Neural cell (in vitro differentiated cells): Measurements from ENCODE around the gene NCKAP5. TPM values are rescaled to one million over a fixed set of nuclear protein-coding genes. Genes with fewer than 3 reads are reported as not detected.

Experiments
- H2AFZ ChIP-seq: fragments of 200-600, 300-800 bp; sonication (generic), shearing (Covaris generic); 2 replicates; pipeline ENCODE4 v1.6.0; 2014; ENCODE audit warnings: low read depth, mild to moderate bottlenecking, antibody characterized with exemption, low read length, moderate library complexity
- H3F3A ChIP-seq: fragments of 200-600 bp; shearing (Covaris generic); 2 replicates; pipeline ENCODE4 v1.6.1; 2016; ENCODE audit warnings: mild to moderate bottlenecking, moderate library complexity, mixed read lengths, antibody characterized with exemption, low read length; ENCODE audit not compliant: insufficient read depth, poor library complexity, severe bottlenecking
- H3K27ac ChIP-seq: fragments of 200-600, 300-800 bp; sonication (generic), shearing (Covaris generic); 2 replicates; pipeline ENCODE4 v1.5.1; 2014; ENCODE audit warnings: mild to moderate bottlenecking, low read length, moderate library complexity
- H3K27me3 ChIP-seq: fragments of 300-800, 200-600 bp; sonication (generic), shearing (Covaris generic); 2 replicates; pipeline ENCODE4 v1.6.0; 2014; ENCODE audit warnings: mild to moderate bottlenecking, low read depth, low read length, moderate library complexity; ENCODE audit not compliant: insufficient read depth
- H3K36me3 ChIP-seq: fragments of 300-800, 200-600 bp; sonication (generic), shearing (Covaris generic); 2 replicates; pipeline ENCODE4 v1.5.1; 2014; ENCODE audit warnings: mild to moderate bottlenecking, antibody characterized with exemption, low read length, moderate library complexity; ENCODE audit not compliant: insufficient read depth
- H3K4me2 ChIP-seq: fragments of 300-800, 200-600 bp; sonication (generic), shearing (Covaris generic); 2 replicates; pipeline ENCODE4 v1.6.0; 2014; ENCODE audit warnings: mild to moderate bottlenecking, low read length
- H3K4me3 ChIP-seq: fragments of 300-800, 200-600 bp; sonication (generic), shearing (Covaris generic); 2 replicates; pipeline ENCODE4 v1.5.1; 2014; ENCODE audit warnings: mild to moderate bottlenecking, low read length, moderate library complexity
- H3K79me2 ChIP-seq: fragments of 200-600 bp; shearing (Covaris generic); replicated peaks from 2 replicates; pipeline ENCODE4 v1.6.0; 2014; ENCODE audit warnings: mild to moderate bottlenecking, low read length, moderate library complexity; ENCODE audit not compliant: insufficient read depth
- H3K9ac ChIP-seq: fragments of 300-800, 200-600 bp; sonication (generic), shearing (Covaris generic); 2 replicates; pipeline ENCODE4 v1.6.1; 2016; ENCODE audit warnings: mild to moderate bottlenecking, low read length, mixed read lengths
- H3K9me2 ChIP-seq: fragments of 200-600 bp; shearing (Covaris generic); 2 replicates; pipeline ENCODE4 v1.6.1; 2016; ENCODE audit warnings: mild to moderate bottlenecking, low read length, mixed read lengths; ENCODE audit not compliant: insufficient read depth
- H3K9me3 ChIP-seq: fragments of 200-600, 300-800 bp; sonication (generic), shearing (Covaris generic); 2 replicates; pipeline ENCODE4 v1.6.1; 2016; ENCODE audit warnings: mild to moderate bottlenecking, mixed run types, low read length, moderate library complexity, mixed read lengths
- H4K20me1 ChIP-seq: fragments of 200-600 bp; shearing (Covaris generic); 2 replicates; pipeline ENCODE4 v1.6.1; 2016; ENCODE audit warnings: mild to moderate bottlenecking, mixed run types; ENCODE audit not compliant: insufficient read depth
- CTCF ChIP-seq: fragments of 450-650 bp; IDR thresholded peaks from 2 replicates; pipeline ENCODE4 v1.5.1; 2014; ENCODE audit warnings: antibody characterized with exemption, mild to moderate bottlenecking, moderate library complexity; ENCODE audit not compliant: poor library complexity, severe bottlenecking
- EP300 ChIP-seq: fragments of 450-650 bp; conservative IDR thresholded peaks from 2 replicates; pipeline ENCODE4 v1.6.1; 2014; ENCODE audit warnings: antibody characterized with exemption, mild to moderate bottlenecking, moderate library complexity; ENCODE audit not compliant: poor library complexity, severe bottlenecking
- EZH2 ChIP-seq: fragments of 200-600, 300-800 bp; shearing (Covaris generic), sonication (generic); IDR thresholded peaks from 2 replicates; pipeline ENCODE4 v1.6.1; 2014; ENCODE audit warnings: antibody characterized with exemption, low read length, borderline replicate concordance, mild to moderate bottlenecking; ENCODE audit not compliant: insufficient read depth, poor library complexity, severe bottlenecking
- MXI1 ChIP-seq: fragments of 450-650 bp; conservative IDR thresholded peaks from 2 replicates; pipeline ENCODE4 v1.6.1; 2014; ENCODE audit warnings: antibody characterized with exemption, mild to moderate bottlenecking; ENCODE audit not compliant: poor library complexity, severe bottlenecking
- POLR2AphosphoS5 ChIP-seq: IDR thresholded peaks from 2 replicates; pipeline ENCODE4 v1.6.1; 2012
- RAD21 ChIP-seq: fragments of 450-650 bp; conservative IDR thresholded peaks from 2 replicates; pipeline ENCODE4 v1.6.1; 2014; ENCODE audit warnings: antibody characterized with exemption, mild to moderate bottlenecking, moderate library complexity
- REST ChIP-seq: IDR thresholded peaks from 2 replicates; pipeline ENCODE4 v1.6.1; 2012; ENCODE audit warnings: borderline replicate concordance
- SMC3 ChIP-seq: fragments of 450-650 bp; conservative IDR thresholded peaks from 2 replicates; pipeline ENCODE4 v1.6.1; 2014; ENCODE audit warnings: antibody characterized with exemption, mild to moderate bottlenecking, moderate library complexity; ENCODE audit not compliant: poor library complexity
- TAF1 ChIP-seq: IDR thresholded peaks from 2 replicates; pipeline ENCODE4 v1.6.1; 2012; ENCODE audit warnings: low read depth
- polyA plus RNA-seq: library from polyadenylated mRNA; depleted of rRNA; stranded (reverse); fragments of >200 nt; gene quantifications from 2 replicates; pipeline ENCODE4 v1.2.3, GENCODE V29; 2014

Gene NCKAP5
- polyA plus RNA-seq, 1 donor from 2014 or later: 2.4 TPM

GRCh38 chr2:132668189-132668823 is 900.0 kb downstream of the NCKAP5 start:
- H4K20me1 ChIP-seq: no peaks in the 10 kb centered on the region
- no peaks in the 10 kb centered on the region for H3K9me2 ChIP-seq
- H3K27me3 ChIP-seq: no peaks in the 10 kb centered on the region
- H3K79me2 ChIP-seq: peaks cover 11% of the 10 kb centered on the region
- H3K9me3 ChIP-seq: no peaks in the 10 kb centered on the region
- H3K4me3 ChIP-seq: peak overlapping the region; percentile 92
- H3K9ac ChIP-seq: peak overlapping the region; percentile 78
- no peaks in the 10 kb centered on the region for H3K36me3 ChIP-seq
- peaks cover 10% of the 10 kb centered on the region for H3F3A ChIP-seq
- H3K4me2 ChIP-seq: peak overlapping the region; percentile 70
- TF ChIP-seq SMC3: peak; percentile 75
- TF ChIP-seq EP300: peak; percentile 46
- no peak for TF ChIP-seq TAF1
- TF ChIP-seq RAD21: peak; percentile 60
- peak; percentile 7 for TF ChIP-seq POLR2AphosphoS5
- TF ChIP-seq REST: no peak
- TF ChIP-seq MXI1: peak; percentile 53
- no peak for TF ChIP-seq EZH2
- TF ChIP-seq CTCF: peak; percentile 73
- H2AFZ ChIP-seq: no peak overlapping the region
- peak overlapping the region; percentile 60 for H3K27ac ChIP-seq

- no peaks in the 10 kb centered on the region for H3K9me3 ChIP-seq
- peaks cover 4% of the 10 kb centered on the region for H3F3A ChIP-seq
- no peaks in the 10 kb centered on the region for H3K9me2 ChIP-seq
- peaks cover 11% of the 10 kb centered on the region for H3K79me2 ChIP-seq
- no peak overlapping the region for H2AFZ ChIP-seq
- H3K27me3 ChIP-seq: no peaks in the 10 kb centered on the region
- peak overlapping the region; percentile 78 for H3K9ac ChIP-seq
- TF ChIP-seq EZH2: no peak
- TF ChIP-seq CTCF: no peak
- TF ChIP-seq RAD21: no peak
- no peak for TF ChIP-seq REST
- TF ChIP-seq POLR2AphosphoS5: no peak
- no peak for TF ChIP-seq TAF1
- TF ChIP-seq MXI1: no peak
- TF ChIP-seq SMC3: no peak
- no peak for TF ChIP-seq EP300
- H3K4me3 ChIP-seq: peak overlapping the region; percentile 92
- peak overlapping the region; percentile 70 for H3K4me2 ChIP-seq
- H4K20me1 ChIP-seq: no peaks in the 10 kb centered on the region
- H3K27ac ChIP-seq: peak overlapping the region; percentile 60
- no peaks in the 10 kb centered on the region for H3K36me3 ChIP-seq
These were observed 900.6 kb downstream of the NCKAP5 start for GRCh38 chr2:132667706-132668105.
